ENCODE measurements around the gene CEP170.

DNA sequence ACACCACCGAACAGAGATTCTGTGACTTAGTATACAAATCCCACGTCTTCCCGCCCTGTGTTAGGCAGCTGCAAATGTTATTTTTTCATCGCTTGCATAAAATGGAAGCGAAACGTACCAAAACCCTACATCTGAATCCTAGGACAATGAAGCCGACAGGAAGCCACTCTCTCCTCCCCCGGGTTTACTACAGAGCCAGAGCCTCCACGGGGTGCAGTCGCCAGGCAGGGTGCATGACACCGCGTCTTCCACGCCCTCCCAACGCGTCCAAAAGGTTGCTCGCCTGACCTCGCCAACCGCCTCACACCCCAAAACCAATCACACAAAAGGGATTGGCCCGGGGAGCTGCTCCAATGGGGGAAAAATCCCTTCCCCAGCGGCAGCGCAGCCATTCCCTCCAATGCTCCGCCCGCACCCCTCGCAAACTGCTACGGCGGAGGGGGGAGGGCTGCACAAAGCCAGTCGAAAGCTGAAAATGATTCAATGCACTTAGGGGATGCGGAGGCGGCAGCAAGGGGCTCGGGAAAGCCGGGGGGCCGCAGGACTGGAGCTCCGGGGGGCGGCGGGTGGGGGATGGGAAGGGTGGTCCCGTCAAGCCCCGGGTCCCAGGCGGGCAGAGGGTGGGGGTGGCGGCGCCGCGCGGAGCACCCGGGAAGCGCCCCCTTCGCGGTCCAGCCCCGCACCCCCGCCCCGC, 701 bp downstream of the CEP170 start:
- TF ChIP-seq EZH2phosphoT487 (IDR thresholded peaks at IDR 0.05; ENCODE audit: low read length) (no peak), EZH2 (optimal IDR thresholded peaks at IDR 0.05; ENCODE audit: low read depth, low read length) (no peak)
- TF ChIP-seq, protein P1, sequence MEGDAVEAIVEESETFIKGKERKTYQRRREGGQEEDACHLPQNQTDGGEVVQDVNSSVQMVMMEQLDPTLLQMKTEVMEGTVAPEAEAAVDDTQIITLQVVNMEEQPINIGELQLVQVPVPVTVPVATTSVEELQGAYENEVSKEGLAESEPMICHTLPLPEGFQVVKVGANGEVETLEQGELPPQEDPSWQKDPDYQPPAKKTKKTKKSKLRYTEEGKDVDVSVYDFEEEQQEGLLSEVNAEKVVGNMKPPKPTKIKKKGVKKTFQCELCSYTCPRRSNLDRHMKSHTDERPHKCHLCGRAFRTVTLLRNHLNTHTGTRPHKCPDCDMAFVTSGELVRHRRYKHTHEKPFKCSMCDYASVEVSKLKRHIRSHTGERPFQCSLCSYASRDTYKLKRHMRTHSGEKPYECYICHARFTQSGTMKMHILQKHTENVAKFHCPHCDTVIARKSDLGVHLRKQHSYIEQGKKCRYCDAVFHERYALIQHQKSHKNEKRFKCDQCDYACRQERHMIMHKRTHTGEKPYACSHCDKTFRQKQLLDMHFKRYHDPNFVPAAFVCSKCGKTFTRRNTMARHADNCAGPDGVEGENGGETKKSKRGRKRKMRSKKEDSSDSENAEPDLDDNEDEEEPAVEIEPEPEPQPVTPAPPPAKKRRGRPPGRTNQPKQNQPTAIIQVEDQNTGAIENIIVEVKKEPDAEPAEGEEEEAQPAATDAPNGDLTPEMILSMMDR (IDR thresholded peaks at IDR 0.05; ENCODE audit: low read length), result no peak
